Gastrocnemius medialis (tissue), 4 donors: Measurements from ENCODE around the gene UGT3A2. TPM values are rescaled to one million over a fixed set of nuclear protein-coding genes. Genes with fewer than 3 reads are reported as not detected.

Source experiments
- ATAC-seq, 2 donors: fragments of 150-250 bp; one replicate each; pipeline ENCODE4 v1.9.1; 2016
- DNase-seq, 2 donors: peaks; one replicate each; pipeline ENCODE4 v3.0.0-alpha.2; 2019
- H3K27ac ChIP-seq, 4 donors: fragments of 200-600 bp; sonication (generic); 1 replicate in 1 of 4; 2 replicates in 3 of 4; pipeline ENCODE4 v1.5.1; 2016 to 2018; ENCODE audit warnings: mild to moderate bottlenecking in 2 of 4, moderate library complexity in 1 of 4
- H3K27me3 ChIP-seq, 3 donors: fragments of 200-600 bp; sonication (generic) in 2 of 3; 1 replicate in 1 of 3; 2 replicates in 2 of 3; pipeline versions ENCODE4 v1.5.1 to v1.6.0; 2016 to 2019; ENCODE audit warnings: mild to moderate bottlenecking in 1 of 3, moderate library complexity in 1 of 3
- H3K36me3 ChIP-seq, 2 donors: fragments of 200-600 bp; sonication (generic) in 1 of 2; one replicate each; pipeline ENCODE4 v1.5.1; 2017 to 2018
- H3K4me1 ChIP-seq, 2 donors: fragments of 200-600 bp; sonication (generic) in 1 of 2; one replicate each; pipeline ENCODE4 v1.5.1; 2016 to 2017; ENCODE audit warnings: mild to moderate bottlenecking in 2 of 2
- H3K4me3 ChIP-seq, 4 donors: fragments of 200-600 bp; sonication (generic) in 3 of 4; 1 replicate in 1 of 4; 2 replicates in 3 of 4; pipeline ENCODE4 v1.5.1; 2016 to 2019; ENCODE audit warnings: mild to moderate bottlenecking in 2 of 4
- H3K9me3 ChIP-seq, 3 donors: fragments of 200-600 bp; sonication (generic) in 2 of 3; 1 replicate in 1 of 3; 2 replicates in 2 of 3; pipeline ENCODE4 v1.5.1; 2016 to 2019
- POLR2A ChIP-seq, 2 donors: fragments of 450-650 bp; IDR thresholded peaks; one replicate each; pipeline ENCODE4 v1.6.1; 2017; ENCODE audit warnings: antibody characterized with exemption in 2 of 2, mild to moderate bottlenecking in 2 of 2, moderate library complexity in 2 of 2
- in situ Hi-C, 4 donors: fragments of 200-750 bp; cut with MboI; loops; one replicate each; pipeline versions ENCODE4 v1.15.0 to v1.8.0; 2017; ENCODE audit warnings: low sequenced_read_pairs in 4 of 4
- intact Hi-C: fragments of 100-400 bp; cut with DNase I; formaldehyde crosslinking; loops from one replicate; pipeline ENCODE4 v1.15.1; 2023; ENCODE audit warnings: low total_unique reads
- total RNA-seq, 4 donors: library from RNA; depleted of rRNA; stranded (reverse); fragments of >200 nt; gene quantifications; one replicate each; pipeline versions ENCODE4 v1.1.0 to v1.2.3, GENCODE V29; 2016
- TF ChIP-seq, protein P1 (sequence below), 5 experiments: fragments of 450-650 bp in 3 of 5; fragments of 200-600 bp in 2 of 5; sonication (generic) in 2 of 5; IDR thresholded peaks in 4 of 5; conservative IDR thresholded peaks in 1 of 5; 1 replicate in 4 of 5; 2 replicates in 1 of 5; pipeline ENCODE4 v1.5.1; 2016 to 2019; ENCODE audit warnings: antibody characterized with exemption in 5 of 5, mild to moderate bottlenecking in 3 of 5, moderate library complexity in 3 of 5

Gene UGT3A2, protein sequence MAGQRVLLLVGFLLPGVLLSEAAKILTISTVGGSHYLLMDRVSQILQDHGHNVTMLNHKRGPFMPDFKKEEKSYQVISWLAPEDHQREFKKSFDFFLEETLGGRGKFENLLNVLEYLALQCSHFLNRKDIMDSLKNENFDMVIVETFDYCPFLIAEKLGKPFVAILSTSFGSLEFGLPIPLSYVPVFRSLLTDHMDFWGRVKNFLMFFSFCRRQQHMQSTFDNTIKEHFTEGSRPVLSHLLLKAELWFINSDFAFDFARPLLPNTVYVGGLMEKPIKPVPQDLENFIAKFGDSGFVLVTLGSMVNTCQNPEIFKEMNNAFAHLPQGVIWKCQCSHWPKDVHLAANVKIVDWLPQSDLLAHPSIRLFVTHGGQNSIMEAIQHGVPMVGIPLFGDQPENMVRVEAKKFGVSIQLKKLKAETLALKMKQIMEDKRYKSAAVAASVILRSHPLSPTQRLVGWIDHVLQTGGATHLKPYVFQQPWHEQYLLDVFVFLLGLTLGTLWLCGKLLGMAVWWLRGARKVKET
- not detected for total RNA-seq

DNA sequence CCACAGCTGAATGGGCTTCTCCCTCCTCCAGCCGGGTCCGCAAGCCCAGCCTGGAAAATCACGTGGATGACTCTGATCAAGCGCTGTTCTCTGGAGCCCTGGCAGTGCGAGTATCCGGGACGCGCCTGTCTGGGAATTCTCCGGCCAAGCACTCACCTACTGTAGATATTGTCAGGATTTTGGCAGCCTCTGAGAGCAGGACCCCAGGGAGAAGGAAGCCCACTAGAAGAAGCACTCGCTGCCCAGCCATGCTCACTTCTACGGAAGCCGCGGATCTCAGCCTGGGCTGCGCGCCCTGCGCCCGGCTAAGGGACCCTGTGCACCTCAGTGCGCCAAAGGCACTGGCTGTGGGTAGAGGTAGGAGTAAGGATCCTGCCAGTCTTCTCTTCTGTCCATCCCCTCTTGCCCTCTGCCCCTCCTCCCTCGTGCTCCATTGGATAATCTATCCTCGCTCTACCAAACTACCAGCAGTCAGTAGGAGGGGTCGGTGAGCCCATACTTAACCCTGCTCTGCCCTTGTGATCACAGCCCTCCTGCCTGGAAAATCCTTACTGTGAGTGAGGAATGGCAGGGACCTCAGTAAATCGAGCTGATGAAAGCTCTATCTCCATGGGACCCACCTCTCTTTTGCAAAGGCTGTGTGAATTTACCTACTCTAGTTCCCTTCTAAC lies at the start of gene UGT3A2:
TSS of gene UGT3A2 (minus strand) at position 343 of the 671 bp plus-strand sequence. CDS start at position 250, 93 bp downstream.
- no peak for TF ChIP-seq POLR2A (IDR thresholded peaks at IDR 0.05)
- TF ChIP-seq, protein P1, sequence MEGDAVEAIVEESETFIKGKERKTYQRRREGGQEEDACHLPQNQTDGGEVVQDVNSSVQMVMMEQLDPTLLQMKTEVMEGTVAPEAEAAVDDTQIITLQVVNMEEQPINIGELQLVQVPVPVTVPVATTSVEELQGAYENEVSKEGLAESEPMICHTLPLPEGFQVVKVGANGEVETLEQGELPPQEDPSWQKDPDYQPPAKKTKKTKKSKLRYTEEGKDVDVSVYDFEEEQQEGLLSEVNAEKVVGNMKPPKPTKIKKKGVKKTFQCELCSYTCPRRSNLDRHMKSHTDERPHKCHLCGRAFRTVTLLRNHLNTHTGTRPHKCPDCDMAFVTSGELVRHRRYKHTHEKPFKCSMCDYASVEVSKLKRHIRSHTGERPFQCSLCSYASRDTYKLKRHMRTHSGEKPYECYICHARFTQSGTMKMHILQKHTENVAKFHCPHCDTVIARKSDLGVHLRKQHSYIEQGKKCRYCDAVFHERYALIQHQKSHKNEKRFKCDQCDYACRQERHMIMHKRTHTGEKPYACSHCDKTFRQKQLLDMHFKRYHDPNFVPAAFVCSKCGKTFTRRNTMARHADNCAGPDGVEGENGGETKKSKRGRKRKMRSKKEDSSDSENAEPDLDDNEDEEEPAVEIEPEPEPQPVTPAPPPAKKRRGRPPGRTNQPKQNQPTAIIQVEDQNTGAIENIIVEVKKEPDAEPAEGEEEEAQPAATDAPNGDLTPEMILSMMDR (IDR thresholded peaks at IDR 0.05 in 4 of 5, conservative IDR thresholded peaks at IDR 0.05 in 1 of 5), result no peak
- Histone ChIP-seq H3K27ac (no peak within 1 kb of the TSS), H3K36me3 (no peaks in the 10 kb centered on the region), H3K4me1 (no peaks in the 10 kb centered on the region), H3K9me3 (no peaks in the 10 kb centered on the region), H3K27me3 (peaks cover 7 to 10% (median 10%) of the 10 kb centered on the region in 3 donors), H3K4me3 (peak within 1 kb of the TSS in 3 of 4 donors; percentile 28 to 36 (median 32))
- in situ Hi-C loops (no loop called here), intact Hi-C loops (no loop called here)
- DNase-seq (no peak), ATAC-seq (no peak)

DNA sequence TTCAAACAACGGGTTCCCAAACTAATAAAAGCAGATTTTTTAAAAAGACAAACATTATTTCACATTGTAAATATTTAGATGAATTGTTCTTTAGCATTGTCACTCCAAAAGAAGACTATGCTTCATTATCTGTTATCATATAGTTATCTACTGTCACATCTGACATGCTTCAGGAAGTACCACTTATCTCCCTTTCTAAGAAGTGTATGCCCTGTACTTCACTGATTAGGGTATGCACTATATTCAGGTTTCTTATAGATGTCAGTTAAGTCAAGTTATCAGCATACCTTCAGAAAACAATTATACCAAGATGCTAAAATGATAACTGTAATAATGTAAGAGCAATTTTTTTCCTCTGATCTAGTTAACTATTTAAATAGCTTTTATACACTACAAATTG lies 44.6 kb upstream of the UGT3A2 start:
- H3K27me3 ChIP-seq, result no peaks in the 10 kb centered on the region
- DNase-seq (no peak), ATAC-seq (no peak)
- no peak overlapping the region for H3K4me3 ChIP-seq
- peaks cover 5 to 95% of the 10 kb centered on the region in 2 donors for H3K36me3 ChIP-seq
- in situ Hi-C loops, result no loop called here
- intact Hi-C loops, result no loop called here
- H3K27ac ChIP-seq, result no peak overlapping the region
- H3K4me1 ChIP-seq, result no peaks in the 10 kb centered on the region
- no peaks in the 10 kb centered on the region for H3K9me3 ChIP-seq
- TF ChIP-seq, protein P1 (IDR thresholded peaks at IDR 0.05 in 4 of 5, conservative IDR thresholded peaks at IDR 0.05 in 1 of 5), result no peak
- no peak for TF ChIP-seq POLR2A (IDR thresholded peaks at IDR 0.05)

DNA sequence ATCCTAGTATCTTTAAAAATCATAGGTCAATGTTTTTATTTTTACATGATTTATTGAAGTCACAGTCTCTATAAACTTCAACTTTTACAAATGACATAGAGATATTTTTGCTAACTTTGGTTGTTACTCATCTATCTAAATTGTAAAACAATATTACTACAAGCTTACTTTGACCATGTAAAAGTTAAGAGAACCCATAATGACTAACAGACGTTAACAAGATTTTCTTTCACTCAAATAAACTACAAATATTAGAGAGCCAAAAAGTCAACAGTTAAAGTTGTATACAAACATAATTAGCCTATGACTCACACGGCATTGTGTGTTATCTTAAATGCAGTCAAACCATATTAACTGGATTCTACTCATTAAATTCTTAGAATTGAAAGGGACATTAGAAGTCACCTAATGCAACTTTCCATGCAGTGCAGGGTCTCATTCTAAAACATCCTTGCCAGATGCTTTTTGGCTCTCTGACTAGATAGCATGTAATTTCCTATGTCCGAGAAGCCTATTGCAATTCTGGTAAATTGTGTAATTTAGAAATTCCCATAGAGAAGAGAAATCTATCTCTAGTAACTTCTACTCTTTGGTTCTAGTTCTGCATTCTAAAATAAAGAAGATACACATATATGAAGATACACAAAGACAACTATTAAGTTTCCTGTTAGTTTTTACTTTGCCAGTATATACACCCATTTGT lies 42.2 kb upstream of the UGT3A2 start:
- peaks cover 8 to 95% of the 10 kb centered on the region in 2 donors for H3K36me3 ChIP-seq
- in situ Hi-C loops, result no loop called here
- no peaks in the 10 kb centered on the region for H3K9me3 ChIP-seq
- no peak for TF ChIP-seq POLR2A (IDR thresholded peaks at IDR 0.05)
- TF ChIP-seq, protein P1 (IDR thresholded peaks at IDR 0.05 in 4 of 5, conservative IDR thresholded peaks at IDR 0.05 in 1 of 5), result no peak
- H3K4me3 ChIP-seq, result no peak overlapping the region
- H3K4me1 ChIP-seq, result no peaks in the 10 kb centered on the region
- no peaks in the 10 kb centered on the region for H3K27me3 ChIP-seq
- ATAC-seq (no peak), DNase-seq (no peak)
- no peak overlapping the region for H3K27ac ChIP-seq
- intact Hi-C loops, result no loop called here

DNA sequence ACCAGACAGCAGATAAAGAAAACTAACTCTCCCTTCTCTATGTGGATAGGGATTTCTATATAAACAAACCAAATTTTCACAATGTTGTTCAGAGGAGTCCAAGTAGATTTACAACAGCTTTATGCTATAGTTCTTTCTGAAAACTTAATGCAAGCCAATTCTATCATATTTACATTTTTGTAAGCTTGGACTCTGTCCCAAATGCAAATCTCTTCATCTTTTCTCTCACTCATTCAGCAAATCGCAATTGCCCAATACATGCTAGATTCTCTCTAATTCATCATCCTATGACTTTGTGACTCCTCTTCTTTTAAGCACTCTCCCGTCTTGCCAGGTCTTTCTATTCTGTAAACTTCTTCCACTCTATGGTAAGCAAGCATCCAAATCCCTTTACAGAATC lies 39.1 kb upstream of the UGT3A2 start:
- H3K4me3 ChIP-seq, result no peak overlapping the region
- no peak overlapping the region for H3K27ac ChIP-seq
- peaks cover 8 to 77% of the 10 kb centered on the region in 2 donors for H3K36me3 ChIP-seq
- TF ChIP-seq, protein P1 (IDR thresholded peaks at IDR 0.05 in 4 of 5, conservative IDR thresholded peaks at IDR 0.05 in 1 of 5), result no peak
- no peak for TF ChIP-seq POLR2A (IDR thresholded peaks at IDR 0.05)
- H3K4me1 ChIP-seq, result no peaks in the 10 kb centered on the region
- intact Hi-C loops, result no loop called here
- no peaks in the 10 kb centered on the region for H3K9me3 ChIP-seq
- in situ Hi-C loops, result no loop called here
- H3K27me3 ChIP-seq, result no peaks in the 10 kb centered on the region
- ATAC-seq, result no peak
- DNase-seq, result no peak
